Measurements from ENCODE around the gene PHKB. TPM values are rescaled to one million over a fixed set of nuclear protein-coding genes. Genes with fewer than 3 reads are reported as not detected.
"Not testable (repeated sequence)": the region's sequence is repeated elsewhere in the genome, so short reads cannot be mapped to it uniquely, and the experiment has no call there.

PHKB gene
- total RNA-seq, 1 experiment from 2014 or later: 87.4 TPM

DNA sequence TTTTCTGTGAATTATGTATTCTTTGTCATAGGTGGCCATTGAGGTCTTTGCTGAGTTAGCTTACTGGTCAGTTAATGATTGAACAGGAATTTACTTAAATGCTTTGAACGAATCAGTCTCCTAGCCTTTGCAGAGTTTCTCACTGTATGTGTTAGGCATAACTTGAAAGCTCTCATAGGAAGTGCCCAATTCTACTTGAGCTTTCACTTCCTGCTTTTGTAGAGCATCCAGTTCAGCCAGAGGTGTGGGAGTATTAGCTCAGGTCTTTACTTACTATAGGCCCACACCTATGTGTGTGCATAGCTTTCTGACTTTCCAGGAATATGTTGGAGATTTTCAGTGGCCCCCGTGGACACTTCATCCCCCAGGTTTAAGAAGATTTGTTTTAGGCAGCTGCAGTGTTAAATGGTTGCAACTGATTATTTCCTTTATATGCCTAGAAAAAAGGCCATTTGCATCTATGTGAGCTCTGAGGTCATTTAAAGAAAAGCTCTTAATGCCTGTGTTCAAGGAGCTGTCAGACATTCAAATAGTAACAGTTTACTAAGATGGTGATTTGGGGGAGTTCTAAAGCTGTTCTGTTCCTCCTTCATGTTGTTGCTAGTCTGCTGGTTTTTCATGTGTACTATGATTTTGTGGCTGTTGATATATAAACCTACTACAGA lies 62.3 kb downstream of the PHKB start:
- Histone ChIP-seq H3K9ac (ENCODE audit: low read length) (no peak overlapping the region), H3K4me1 (ENCODE audit: low read length) (peaks cover 34% of the 10 kb centered on the region), H3K36me3 (ENCODE audit: insufficient read depth, low read length) (no peaks in the 10 kb centered on the region), H3K27ac (ENCODE audit: low read length) (peak overlapping the region; percentile 77), H4K20me1 (ENCODE audit: insufficient read depth, low read depth, low read length) (peaks cover 5% of the 10 kb centered on the region; the same call in 1 of the 2 replicates), H3K9me3 (ENCODE audit: low read length) (no peaks in the 10 kb centered on the region), H3K4me2 (ENCODE audit: low read depth, low read length, poor library complexity, severe bottlenecking) (peak overlapping the region; percentile 72), H3K9me2 (replicated peaks; ENCODE audit: insufficient read depth, low read length) (no peaks in the 10 kb centered on the region), H3K27me3 (ENCODE audit: low read length) (no peaks in the 10 kb centered on the region), H3K79me2 (ENCODE audit: low read length) (peaks cover 8% of the 10 kb centered on the region; the same call in 1 of the 2 replicates), H2AFZ (ENCODE audit: low read length) (no peak overlapping the region), H3K4me3 (ENCODE audit: low read length) (peak overlapping the region; percentile 35)
- peak; percentile 90 for DNase-seq

DNA sequence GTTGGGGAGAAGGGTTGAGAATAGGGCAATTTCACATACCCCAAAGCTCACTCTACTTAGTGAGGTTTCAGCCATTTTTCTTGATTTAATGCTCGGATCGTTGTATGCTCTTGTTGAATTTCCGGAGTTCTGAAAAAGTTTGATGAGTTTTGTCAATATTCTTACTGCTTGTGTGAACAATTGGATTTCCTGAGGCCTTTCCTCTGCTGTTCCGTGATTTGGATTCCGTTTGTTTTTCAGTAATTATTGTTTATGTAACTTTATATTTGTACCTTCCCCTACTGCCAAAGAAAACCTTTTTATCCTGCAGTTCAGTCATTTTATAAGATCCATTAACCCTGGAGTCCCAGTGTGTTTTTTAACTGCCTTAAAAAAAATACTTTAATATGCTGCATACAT lies 62.9 kb downstream of the PHKB start:
- H3K9ac ChIP-seq (ENCODE audit: low read length): no peak overlapping the region
- peak overlapping the region; percentile 35 for H3K4me3 ChIP-seq (ENCODE audit: low read length)
- no peaks in the 10 kb centered on the region for H3K9me2 ChIP-seq (replicated peaks; ENCODE audit: insufficient read depth, low read length)
- H3K27me3 ChIP-seq (ENCODE audit: low read length): no peaks in the 10 kb centered on the region
- no peaks in the 10 kb centered on the region for H3K9me3 ChIP-seq (ENCODE audit: low read length)
- H3K79me2 ChIP-seq (ENCODE audit: low read length): peaks cover 8% of the 10 kb centered on the region; the same call in 1 of the 2 replicates
- H3K4me1 ChIP-seq (ENCODE audit: low read length): peaks cover 34% of the 10 kb centered on the region
- no peak for DNase-seq
- H2AFZ ChIP-seq (ENCODE audit: low read length): no peak overlapping the region
- H3K4me2 ChIP-seq (ENCODE audit: low read depth, low read length, poor library complexity, severe bottlenecking): peak overlapping the region; percentile 72
- H3K36me3 ChIP-seq (ENCODE audit: insufficient read depth, low read length): no peaks in the 10 kb centered on the region
- H3K27ac ChIP-seq (ENCODE audit: low read length): peak overlapping the region; percentile 77
- H4K20me1 ChIP-seq (ENCODE audit: insufficient read depth, low read depth, low read length): peaks cover 5% of the 10 kb centered on the region; the same call in 1 of the 2 replicates

DNA sequence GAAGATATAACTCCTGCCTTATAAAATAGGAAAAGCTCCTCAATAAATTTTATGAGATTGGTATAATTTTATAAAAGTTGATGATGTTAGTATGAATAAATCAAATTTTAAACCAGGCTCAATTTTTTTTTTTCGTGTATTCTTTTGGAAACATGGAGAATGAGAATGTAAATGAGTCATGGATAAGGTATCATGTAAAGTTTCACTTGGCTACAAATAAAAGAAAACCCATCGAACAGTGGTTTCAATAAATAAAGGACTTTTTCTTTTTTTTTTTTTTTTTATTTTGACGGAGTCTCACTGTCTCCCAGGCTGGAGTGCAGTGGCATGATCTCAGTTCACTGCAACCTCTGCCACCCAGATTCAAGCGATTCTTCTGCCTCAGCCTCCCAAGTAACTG lies 67.3 kb downstream of the PHKB start:
- Histone ChIP-seq H3K9me3 (ENCODE audit: low read length) (no peaks in the 10 kb centered on the region), H3K27ac (ENCODE audit: low read length) (no peak overlapping the region), H3K4me3 (ENCODE audit: low read length) (no peak overlapping the region), H3K27me3 (ENCODE audit: low read length) (no peaks in the 10 kb centered on the region), H3K4me2 (ENCODE audit: low read depth, low read length, poor library complexity, severe bottlenecking) (no peak overlapping the region), H2AFZ (ENCODE audit: low read length) (no peak overlapping the region), H3K9me2 (replicated peaks; ENCODE audit: insufficient read depth, low read length) (no peaks in the 10 kb centered on the region), H3K79me2 (ENCODE audit: low read length) (peaks cover 8% of the 10 kb centered on the region; the same call in 1 of the 2 replicates), H3K9ac (ENCODE audit: low read length) (no peak overlapping the region), H3K36me3 (ENCODE audit: insufficient read depth, low read length) (no peaks in the 10 kb centered on the region), H3K4me1 (ENCODE audit: low read length) (peaks cover 19% of the 10 kb centered on the region), H4K20me1 (ENCODE audit: insufficient read depth, low read depth, low read length) (peaks cover 5% of the 10 kb centered on the region; the same call in 1 of the 2 replicates)
- DNase-seq: no peak

DNA sequence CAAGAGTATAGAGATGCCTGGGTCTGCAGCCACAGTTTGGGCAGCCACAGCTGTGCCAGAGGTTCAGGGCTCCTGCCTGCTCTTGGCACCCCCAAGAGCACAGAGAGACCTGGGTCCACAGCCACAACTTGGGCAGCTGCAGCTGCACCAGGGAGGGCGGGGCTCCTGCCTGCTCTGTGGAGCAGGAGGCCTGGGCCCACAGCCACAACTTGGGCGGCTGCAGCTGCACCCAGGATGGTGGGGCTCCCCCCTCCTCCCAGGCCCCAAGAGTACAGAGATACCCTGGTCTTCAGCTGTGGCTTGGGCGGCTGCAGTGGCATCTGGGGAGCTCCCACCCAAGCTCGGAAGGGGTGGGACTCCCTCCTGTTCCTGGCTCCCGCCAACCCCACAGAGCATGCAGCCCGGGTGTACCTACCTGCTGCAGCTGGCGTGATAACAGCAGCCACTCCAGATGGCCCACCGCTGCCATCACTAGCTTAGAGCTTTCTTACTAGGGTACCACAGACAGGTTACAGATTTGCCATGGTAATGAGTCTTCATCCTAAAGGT lies 72.7 kb downstream of the PHKB start:
- Histone ChIP-seq H3K4me1 (ENCODE audit: low read length) (0 out of 2 replicates have a peak, but pooled peaks cover 2% of the 10 kb centered on the region), H3K4me2 (ENCODE audit: low read depth, low read length, poor library complexity, severe bottlenecking) (no peak overlapping the region), H3K4me3 (ENCODE audit: low read length) (no peak overlapping the region), H3K9me3 (ENCODE audit: low read length) (no peaks in the 10 kb centered on the region), H3K27me3 (ENCODE audit: low read length) (no peaks in the 10 kb centered on the region), H3K27ac (ENCODE audit: low read length) (no peak overlapping the region), H2AFZ (ENCODE audit: low read length) (no peak overlapping the region), H3K36me3 (ENCODE audit: insufficient read depth, low read length) (no peaks in the 10 kb centered on the region), H3K9me2 (replicated peaks; ENCODE audit: insufficient read depth, low read length) (no peaks in the 10 kb centered on the region), H3K9ac (ENCODE audit: low read length) (no peak overlapping the region), H3K79me2 (ENCODE audit: low read length) (no peaks in the 10 kb centered on the region), H4K20me1 (ENCODE audit: insufficient read depth, low read depth, low read length) (no peaks in the 10 kb centered on the region)
- peak; percentile 32 for DNase-seq

DNA sequence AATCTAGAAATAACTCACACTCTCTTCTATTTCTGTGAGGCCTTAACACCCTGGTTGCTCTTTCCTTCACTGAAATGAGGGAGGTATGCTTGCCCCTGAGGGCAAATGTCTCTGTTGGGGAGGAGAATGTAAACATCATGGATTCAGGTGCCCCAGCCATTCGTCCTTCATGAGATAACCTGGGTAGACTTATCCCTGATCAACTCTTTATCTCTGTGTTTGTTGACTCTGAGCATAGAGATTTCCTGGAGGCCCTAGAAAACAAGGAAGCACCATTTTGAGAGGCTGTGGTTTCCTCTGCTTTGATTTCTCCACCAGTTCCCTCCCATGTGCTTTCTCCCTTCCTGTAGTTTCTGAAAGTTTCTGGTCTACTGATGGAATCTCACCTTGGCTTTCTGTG lies 77.3 kb downstream of the PHKB start:
- DNase-seq: peak; percentile 16
- Histone ChIP-seq H3K4me3 (ENCODE audit: low read length) (no peak overlapping the region), H3K36me3 (ENCODE audit: insufficient read depth, low read length) (no peaks in the 10 kb centered on the region), H2AFZ (ENCODE audit: low read length) (no peak overlapping the region), H3K9ac (ENCODE audit: low read length) (no peak overlapping the region), H3K79me2 (ENCODE audit: low read length) (0 out of 2 replicates have a peak, but pooled peaks cover 5% of the 10 kb centered on the region), H4K20me1 (ENCODE audit: insufficient read depth, low read depth, low read length) (no peaks in the 10 kb centered on the region), H3K4me1 (ENCODE audit: low read length) (no peaks in the 10 kb centered on the region), H3K4me2 (ENCODE audit: low read depth, low read length, poor library complexity, severe bottlenecking) (no peak overlapping the region), H3K27ac (ENCODE audit: low read length) (no peak overlapping the region), H3K9me3 (ENCODE audit: low read length) (no peaks in the 10 kb centered on the region), H3K9me2 (replicated peaks; ENCODE audit: insufficient read depth, low read length) (no peaks in the 10 kb centered on the region), H3K27me3 (ENCODE audit: low read length) (no peaks in the 10 kb centered on the region)

DNA sequence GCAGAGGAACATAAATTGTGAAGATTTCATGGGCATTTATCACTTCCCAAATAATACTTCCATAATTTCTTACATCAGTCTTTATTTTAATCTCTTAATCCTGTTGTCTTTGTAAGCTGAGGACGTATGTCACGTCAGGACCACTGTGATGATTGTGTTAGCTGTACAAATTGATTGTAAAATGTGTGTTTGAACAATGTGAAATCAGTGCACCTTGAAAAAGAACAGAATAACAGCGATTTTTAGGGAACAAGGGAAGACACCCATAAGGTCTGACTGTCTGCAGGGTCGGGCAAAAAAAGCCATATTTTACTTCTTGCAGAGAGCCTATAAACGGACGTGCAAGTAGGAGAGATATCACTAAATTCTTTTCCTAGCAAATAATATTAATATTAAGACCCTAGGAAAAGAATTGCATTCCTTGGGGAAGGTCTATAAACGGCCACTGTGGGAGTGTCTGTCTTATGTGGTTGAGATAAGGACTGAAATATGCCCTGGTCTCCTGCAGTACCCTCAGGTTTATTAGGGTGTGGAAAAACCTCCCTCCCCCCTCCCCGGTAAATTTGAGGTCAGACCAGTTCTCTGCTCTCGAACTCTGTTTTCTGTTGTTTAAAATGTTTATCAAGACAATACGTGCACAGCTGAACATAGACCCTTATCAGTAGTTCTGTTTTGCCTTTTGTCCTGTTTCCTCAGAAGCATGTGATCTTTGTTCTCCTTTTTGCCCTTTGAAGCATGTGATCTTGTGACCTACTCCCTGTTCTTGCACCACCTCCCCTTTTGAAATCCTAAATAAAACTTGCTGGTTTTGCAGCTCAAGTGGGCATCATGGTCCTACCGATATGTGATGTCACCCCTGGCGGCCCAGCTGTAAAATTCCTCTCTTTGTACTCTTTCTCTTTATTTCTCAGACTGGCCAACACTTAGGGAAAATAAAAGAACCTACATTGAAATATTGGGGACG lies 78.9 kb downstream of the PHKB start:
- not testable (repeated sequence) for H3K79me2 ChIP-seq (ENCODE audit: low read length); H3K36me3 ChIP-seq (ENCODE audit: insufficient read depth, low read length); H3K9me2 ChIP-seq (replicated peaks; ENCODE audit: insufficient read depth, low read length); H3K9me3 ChIP-seq (ENCODE audit: low read length); H4K20me1 ChIP-seq (ENCODE audit: insufficient read depth, low read depth, low read length); H2AFZ ChIP-seq (ENCODE audit: low read length); H3K4me3 ChIP-seq (ENCODE audit: low read length); H3K4me1 ChIP-seq (ENCODE audit: low read length); H3K27ac ChIP-seq (ENCODE audit: low read length); H3K4me2 ChIP-seq (ENCODE audit: low read depth, low read length, poor library complexity, severe bottlenecking); H3K9ac ChIP-seq (ENCODE audit: low read length); H3K27me3 ChIP-seq (ENCODE audit: low read length)
- peak; percentile 41 for DNase-seq

DNA sequence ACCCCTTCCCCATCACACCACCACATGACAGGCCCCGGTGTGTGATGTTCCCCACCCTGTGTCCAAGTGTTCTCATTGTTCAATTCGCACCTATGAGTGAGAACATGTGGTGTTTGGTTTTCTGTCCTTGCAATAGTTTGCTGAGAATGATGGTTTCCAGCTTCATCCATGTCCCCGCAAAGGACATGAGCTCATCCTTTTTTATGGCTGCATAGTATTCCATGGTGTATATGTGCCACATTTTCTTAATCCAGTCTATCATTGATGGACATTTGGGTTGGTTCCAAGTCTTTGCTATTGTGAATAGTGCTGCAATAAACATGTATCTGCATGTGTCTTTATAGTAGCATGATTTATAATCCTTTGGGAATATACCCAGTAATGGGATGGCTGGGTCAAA lies 80.0 kb downstream of the PHKB start:
- H3K79me2 ChIP-seq (ENCODE audit: low read length); H2AFZ ChIP-seq (ENCODE audit: low read length); H3K4me2 ChIP-seq (ENCODE audit: low read depth, low read length, poor library complexity, severe bottlenecking); H3K27me3 ChIP-seq (ENCODE audit: low read length); H3K4me1 ChIP-seq (ENCODE audit: low read length); H4K20me1 ChIP-seq (ENCODE audit: insufficient read depth, low read depth, low read length); H3K36me3 ChIP-seq (ENCODE audit: insufficient read depth, low read length); H3K9ac ChIP-seq (ENCODE audit: low read length); DNase-seq; H3K9me3 ChIP-seq (ENCODE audit: low read length); H3K9me2 ChIP-seq (replicated peaks; ENCODE audit: insufficient read depth, low read length); H3K4me3 ChIP-seq (ENCODE audit: low read length); H3K27ac ChIP-seq (ENCODE audit: low read length): not testable (repeated sequence)

DNA sequence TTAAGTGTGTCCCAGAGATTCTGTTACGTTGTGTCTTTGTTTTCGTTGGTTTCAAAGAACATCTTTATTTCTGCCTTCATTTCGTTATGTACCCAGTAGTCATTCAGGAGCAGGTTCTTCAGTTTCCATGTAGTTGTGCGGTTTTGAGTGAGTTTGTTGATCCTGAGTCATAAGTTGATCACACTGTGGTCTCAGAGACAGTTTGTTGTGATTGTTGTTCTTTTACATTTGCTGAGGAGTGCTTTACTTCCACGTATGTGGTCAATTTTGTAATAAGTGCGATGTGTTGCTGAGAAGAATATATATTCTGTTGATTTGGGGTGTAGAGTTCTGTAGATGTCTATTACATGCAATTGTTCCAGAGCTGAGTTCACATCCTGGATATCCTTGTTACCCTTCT lies 83.1 kb downstream of the PHKB start:
- H3K9me3 ChIP-seq (ENCODE audit: low read length); H3K27ac ChIP-seq (ENCODE audit: low read length); H3K27me3 ChIP-seq (ENCODE audit: low read length); DNase-seq; H3K4me2 ChIP-seq (ENCODE audit: low read depth, low read length, poor library complexity, severe bottlenecking); H2AFZ ChIP-seq (ENCODE audit: low read length); H3K4me3 ChIP-seq (ENCODE audit: low read length); H3K79me2 ChIP-seq (ENCODE audit: low read length); H3K36me3 ChIP-seq (ENCODE audit: insufficient read depth, low read length); H4K20me1 ChIP-seq (ENCODE audit: insufficient read depth, low read depth, low read length); H3K9ac ChIP-seq (ENCODE audit: low read length); H3K4me1 ChIP-seq (ENCODE audit: low read length); H3K9me2 ChIP-seq (replicated peaks; ENCODE audit: insufficient read depth, low read length): not testable (repeated sequence)

Data from Karpas-422 (cell line).